Activated naive CD8-positive, alpha-beta T cell treated with anti-CD3 and anti-CD28 coated beads for 36 hours (primary cell): ENCODE results near the gene PPP1R3G. TPM values are rescaled to one million over a fixed set of nuclear protein-coding genes. Genes with fewer than 3 reads are reported as not detected.

ENCODE experiments used
- DNase-seq: peaks from one replicate; pipeline ENCODE4 v3.0.0; 2021
- H3K27ac Mint-ChIP-seq: one replicate; pipeline ENCODE4 v1.8.0; 2022; ENCODE audit warnings: mild to moderate bottlenecking, moderate library complexity, mixed read lengths
- H3K27me3 Mint-ChIP-seq: one replicate; pipeline ENCODE4 v1.8.0; 2022; ENCODE audit warnings: mild to moderate bottlenecking, mixed read lengths
- H3K36me3 Mint-ChIP-seq: one replicate; pipeline ENCODE4 v1.8.0; 2021; ENCODE audit warnings: mild to moderate bottlenecking, mixed read lengths
- H3K4me1 Mint-ChIP-seq: one replicate; pipeline ENCODE4 v1.8.0; 2021; ENCODE audit warnings: mixed read lengths
- H3K4me3 Mint-ChIP-seq: one replicate; pipeline ENCODE4 v1.8.0; 2022; ENCODE audit warnings: mild to moderate bottlenecking, moderate library complexity, mixed read lengths
- H3K9me3 Mint-ChIP-seq: one replicate; pipeline ENCODE4 v1.8.0; 2022; ENCODE audit warnings: mixed read lengths
- total RNA-seq, 2 experiments: library from RNA; stranded (reverse); gene quantifications; one replicate each; pipeline ENCODE4 v1.2.3, GENCODE V29; 2021

PPP1R3G gene
- total RNA-seq, 2 experiments from 2014 or later, result 0.06 to 0.10 TPM

- Mint-ChIP-seq H3K4me1 (peaks cover 2% of the 10 kb centered on the region), H3K27ac (no peak overlapping the region), H3K4me3 (no peak overlapping the region), H3K36me3 (peaks cover 3% of the 10 kb centered on the region), H3K27me3 (no peaks in the 10 kb centered on the region), H3K9me3 (no peaks in the 10 kb centered on the region)
- no peak for DNase-seq
Measured at GRCh38 chr6:5126214-5126613, 41.1 kb downstream of the PPP1R3G start.

- Mint-ChIP-seq H3K4me3 (no peak overlapping the region), H3K4me1 (peaks cover 2% of the 10 kb centered on the region), H3K9me3 (no peaks in the 10 kb centered on the region), H3K36me3 (peaks cover 3% of the 10 kb centered on the region), H3K27ac (no peak overlapping the region), H3K27me3 (no peaks in the 10 kb centered on the region)
- no peak for DNase-seq
Measured at GRCh38 chr6:5127106-5127687, 42.1 kb downstream of the PPP1R3G start.

GRCh38 chr6:5128351-5128750 is 43.2 kb downstream of the PPP1R3G start:
- peaks cover 2% of the 10 kb centered on the region for H3K4me1 Mint-ChIP-seq
- no peak overlapping the region for H3K27ac Mint-ChIP-seq
- no peaks in the 10 kb centered on the region for H3K9me3 Mint-ChIP-seq
- H3K4me3 Mint-ChIP-seq, result no peak overlapping the region
- no peaks in the 10 kb centered on the region for H3K27me3 Mint-ChIP-seq
- H3K36me3 Mint-ChIP-seq, result no peaks in the 10 kb centered on the region
- DNase-seq, result no peak

DNA sequence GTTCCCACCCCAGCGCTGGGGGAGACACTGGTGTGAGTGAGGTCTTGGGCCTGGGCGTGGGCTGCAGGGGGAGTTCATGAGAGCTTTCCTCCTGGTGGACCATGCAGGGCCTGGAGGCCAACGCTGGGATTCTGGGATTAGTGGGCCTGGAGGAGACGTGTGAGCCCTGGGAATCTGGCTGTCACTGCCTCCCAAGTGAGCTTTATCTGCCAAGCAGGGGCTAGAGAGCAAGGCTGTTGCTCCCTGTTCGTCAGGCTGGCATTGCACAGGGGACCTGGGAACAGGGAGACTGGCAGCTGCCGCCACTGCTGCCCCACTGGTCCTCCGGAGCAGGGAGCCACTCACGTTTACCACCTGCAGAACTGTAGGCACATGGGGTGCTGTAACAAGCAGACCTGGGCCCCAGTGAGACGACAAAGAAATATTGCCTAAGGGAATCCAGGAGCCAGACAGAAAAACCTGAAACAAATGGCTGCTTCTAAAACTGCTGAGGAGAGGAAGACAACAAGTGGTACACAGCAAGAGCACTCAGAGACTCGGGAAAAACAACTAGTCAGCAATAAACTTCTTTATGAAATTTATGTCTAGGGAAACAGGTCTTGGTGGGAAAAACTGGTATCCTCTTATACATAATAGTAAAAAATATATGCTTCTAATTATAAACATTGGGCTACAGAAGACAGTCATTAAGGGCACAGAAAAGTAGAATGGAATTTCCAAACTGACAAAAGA is 45.2 kb downstream of the PPP1R3G start:
- Mint-ChIP-seq H3K4me3 (no peak overlapping the region), H3K27me3 (no peaks in the 10 kb centered on the region), H3K4me1 (peaks cover 2% of the 10 kb centered on the region), H3K27ac (no peak overlapping the region), H3K36me3 (no peaks in the 10 kb centered on the region), H3K9me3 (no peaks in the 10 kb centered on the region)
- DNase-seq, result no peak

DNA sequence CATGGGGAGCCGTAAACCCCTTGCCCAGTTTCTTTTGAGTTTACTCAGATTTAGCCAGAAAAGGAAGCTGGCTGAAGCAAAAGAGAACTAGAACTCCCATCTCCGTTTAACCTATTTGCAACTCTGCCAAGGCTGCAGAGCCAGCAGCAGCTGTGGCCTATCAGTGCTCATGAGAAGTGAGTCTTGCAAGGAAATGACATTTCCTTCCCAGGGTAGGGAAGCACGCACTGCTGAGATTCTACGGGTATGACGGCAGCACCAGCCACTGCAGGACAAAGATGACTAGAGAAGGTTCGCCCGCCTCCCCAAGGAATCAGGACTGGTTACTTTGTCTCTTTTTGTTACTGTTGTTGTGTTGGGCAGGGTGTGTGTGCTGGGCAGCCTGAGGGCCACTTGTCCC is 47.6 kb downstream of the PPP1R3G start:
- peaks cover 8% of the 10 kb centered on the region for H3K4me1 Mint-ChIP-seq
- no peaks in the 10 kb centered on the region for H3K27me3 Mint-ChIP-seq
- no peak overlapping the region for H3K4me3 Mint-ChIP-seq
- no peak overlapping the region for H3K27ac Mint-ChIP-seq
- no peak for DNase-seq
- H3K9me3 Mint-ChIP-seq, result no peaks in the 10 kb centered on the region
- no peaks in the 10 kb centered on the region for H3K36me3 Mint-ChIP-seq

GRCh38 chr6:5133943-5134342 is 48.8 kb downstream of the PPP1R3G start:
- no peak for DNase-seq
- Mint-ChIP-seq H3K4me1 (peaks cover 7% of the 10 kb centered on the region), H3K4me3 (no peak overlapping the region), H3K27ac (no peak overlapping the region), H3K9me3 (no peaks in the 10 kb centered on the region), H3K36me3 (no peaks in the 10 kb centered on the region), H3K27me3 (no peaks in the 10 kb centered on the region)

DNA sequence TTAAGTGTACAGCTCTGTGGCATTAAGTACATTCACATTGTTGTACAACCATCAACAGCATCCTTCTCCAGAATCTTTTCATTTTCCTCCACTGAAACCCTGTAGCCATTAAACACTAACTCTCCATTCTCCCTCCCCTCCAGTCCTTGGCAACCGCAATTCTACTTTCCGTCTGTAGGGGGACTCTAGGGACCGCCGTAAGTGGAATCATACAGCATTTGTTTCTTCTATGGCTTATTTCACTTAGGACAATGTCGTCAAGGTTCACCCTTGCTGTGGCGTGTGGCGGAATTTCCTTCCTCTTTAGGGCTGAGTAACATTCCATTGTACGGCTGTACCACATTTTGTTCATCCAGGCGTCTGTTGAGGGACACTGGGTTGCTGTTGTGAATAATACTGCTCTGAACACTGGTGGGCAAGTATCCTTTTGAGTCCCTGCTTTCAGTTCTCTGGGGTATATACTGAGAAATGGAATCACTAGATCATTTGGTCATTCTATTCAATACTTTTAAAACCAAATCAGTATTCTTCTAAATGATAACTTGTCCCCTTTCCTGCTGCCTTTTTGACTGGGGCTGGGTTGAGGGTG is 50.7 kb downstream of the PPP1R3G start:
- Mint-ChIP-seq H3K4me1 (peaks cover 5% of the 10 kb centered on the region), H3K9me3 (no peaks in the 10 kb centered on the region), H3K27ac (no peak overlapping the region), H3K4me3 (no peak overlapping the region), H3K36me3 (no peaks in the 10 kb centered on the region), H3K27me3 (no peaks in the 10 kb centered on the region)
- DNase-seq, result peak; percentile 44

DNA sequence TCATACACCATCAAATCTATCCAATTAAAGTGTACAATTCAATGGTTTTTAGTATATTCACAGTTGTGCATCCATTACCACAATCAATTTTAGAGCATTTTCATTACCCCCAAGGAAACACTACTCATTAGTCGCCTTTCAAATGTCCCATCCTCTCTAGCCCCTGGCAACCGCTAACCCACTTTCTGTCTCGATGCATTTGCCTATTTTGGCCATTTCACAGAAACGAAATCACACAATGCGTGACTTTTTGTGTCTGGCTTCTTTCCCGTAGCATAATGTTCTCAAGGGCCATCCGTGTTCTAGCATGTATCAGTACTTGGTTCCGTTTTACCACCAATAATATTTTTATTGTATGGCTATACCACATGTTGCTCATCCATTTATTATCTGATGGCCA is 51.7 kb downstream of the PPP1R3G start:
- H3K36me3 Mint-ChIP-seq, result no peaks in the 10 kb centered on the region
- no peak overlapping the region for H3K27ac Mint-ChIP-seq
- H3K4me3 Mint-ChIP-seq, result no peak overlapping the region
- peaks cover 5% of the 10 kb centered on the region for H3K4me1 Mint-ChIP-seq
- DNase-seq, result no peak
- H3K9me3 Mint-ChIP-seq, result no peaks in the 10 kb centered on the region
- no peaks in the 10 kb centered on the region for H3K27me3 Mint-ChIP-seq

Other genes with a start within 250 kb of the PPP1R3G start
- gene RPP40, start 81.3 kb upstream of the PPP1R3G start, total RNA-seq, result 10 to 100 TPM; 18.9 to 20.6 TPM
- 10 to 100 TPM; 44.3 to 45.7 TPM for gene LYRM4, start 175.6 kb downstream of the PPP1R3G start, total RNA-seq
- gene FARS2, start 176.2 kb downstream of the PPP1R3G start, total RNA-seq, result 10 to 100 TPM; 18.4 to 20.0 TPM